Stimulated activated CD8-positive, alpha-beta memory T cell treated with anti-CD3 and anti-CD28 coated beads, Interleukin-7, amount 100 ng/mL, for 1 hour (primary cell): ENCODE measurements around the gene ADK.

Source experiments
- DNase-seq, 2 donors: peaks; one replicate each; pipeline ENCODE4 v3.0.0-alpha.2; 2020; ENCODE audit warnings: low read depth in 2 of 2

The ADK gene

DNA sequence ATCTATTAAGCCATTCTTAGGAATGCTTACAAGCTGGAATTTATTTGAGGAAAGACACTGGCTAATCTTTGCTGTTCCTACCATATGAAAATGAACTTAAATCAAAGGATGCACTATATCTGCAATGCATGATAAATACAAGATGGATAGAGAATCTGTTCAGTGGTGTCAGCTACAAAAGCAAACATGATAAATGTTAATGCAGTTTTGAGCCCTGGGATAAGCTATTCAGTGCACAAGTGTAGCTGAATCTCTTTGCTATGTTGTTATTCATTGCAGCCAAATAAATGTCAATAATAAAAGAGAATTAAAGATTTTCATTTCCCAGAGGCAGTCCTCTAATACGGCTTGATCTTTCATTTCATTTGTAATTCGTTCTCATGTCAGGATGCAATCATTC is 451.6 kb downstream of the ADK start:
- no peak for DNase-seq

DNA sequence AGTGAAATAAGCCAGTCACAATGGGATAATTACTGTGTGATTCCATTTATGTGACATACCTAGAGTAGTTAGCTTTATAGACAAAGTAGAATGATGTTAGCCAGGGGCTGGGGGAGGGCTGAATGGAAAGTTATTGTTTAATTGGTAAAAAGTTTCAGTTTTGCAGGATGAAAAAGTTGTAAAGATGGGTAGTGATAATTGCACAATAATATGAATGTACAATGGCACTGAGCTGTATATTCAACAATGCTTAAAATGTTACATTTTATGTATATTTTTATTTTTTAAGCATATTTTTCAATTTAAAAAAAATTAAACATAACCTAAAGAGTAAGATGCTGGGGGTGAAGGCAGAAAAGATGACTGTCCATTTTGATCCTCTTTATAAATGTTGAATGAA is 459.3 kb downstream of the ADK start:
- DNase-seq = no peak

DNA sequence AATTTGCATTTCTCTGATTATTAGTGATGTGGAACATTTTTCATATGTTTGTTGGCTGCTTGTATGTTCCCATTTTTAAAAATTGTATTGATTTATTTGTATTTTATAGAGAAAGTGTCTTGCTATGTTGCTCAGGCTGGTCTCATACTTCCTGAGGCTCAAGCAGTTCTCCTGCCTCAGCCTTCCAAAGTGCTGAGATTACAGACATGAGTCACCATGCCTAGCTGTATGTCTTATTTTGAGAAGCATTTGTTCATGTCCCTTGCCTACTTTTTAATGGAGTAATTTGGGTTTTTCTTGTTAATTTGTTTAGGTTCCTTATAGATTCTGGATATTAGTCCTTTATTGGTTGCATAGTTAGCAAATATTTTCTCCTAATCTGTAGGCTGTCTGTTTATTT is 461.2 kb downstream of the ADK start:
- no peak for DNase-seq

DNA sequence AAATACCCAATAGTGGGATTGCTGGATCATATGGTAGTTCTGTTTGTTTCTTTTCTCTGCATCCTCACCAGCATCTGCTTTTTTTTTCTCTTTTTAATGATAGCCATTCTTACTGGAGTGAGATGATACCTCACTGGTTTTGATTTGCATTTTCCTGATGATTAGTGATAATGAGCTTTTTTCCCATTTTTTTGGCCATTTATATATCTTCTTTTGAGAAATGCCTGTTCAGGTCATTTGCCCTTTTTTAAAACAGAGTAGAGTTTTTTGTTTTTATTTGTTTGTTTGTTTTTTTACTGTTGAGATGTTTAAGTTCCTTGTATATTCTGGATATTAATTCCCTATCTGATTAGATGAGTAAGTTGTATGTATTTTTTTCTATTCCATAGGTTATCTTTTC is 469.6 kb downstream of the ADK start:
- no peak for DNase-seq

DNA sequence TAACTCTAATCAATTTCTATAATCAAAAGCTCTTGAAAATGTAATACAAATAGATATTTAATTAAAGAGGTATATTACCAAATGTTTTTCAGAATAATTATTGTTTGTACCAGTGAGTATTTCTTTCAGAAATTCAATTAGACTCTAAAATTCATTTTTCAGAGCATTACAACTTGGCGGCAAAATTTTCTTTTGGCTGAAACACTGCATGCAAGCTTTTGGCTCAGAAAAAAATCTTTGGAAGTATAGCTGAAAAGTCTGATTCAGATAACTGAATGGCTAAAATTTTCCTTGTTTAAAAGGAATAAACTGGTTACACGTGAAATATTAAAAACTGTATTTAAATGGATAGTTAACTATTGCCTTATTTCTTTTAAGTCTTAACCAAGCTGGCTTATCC is 472.8 kb downstream of the ADK start:
- no peak for DNase-seq

DNA sequence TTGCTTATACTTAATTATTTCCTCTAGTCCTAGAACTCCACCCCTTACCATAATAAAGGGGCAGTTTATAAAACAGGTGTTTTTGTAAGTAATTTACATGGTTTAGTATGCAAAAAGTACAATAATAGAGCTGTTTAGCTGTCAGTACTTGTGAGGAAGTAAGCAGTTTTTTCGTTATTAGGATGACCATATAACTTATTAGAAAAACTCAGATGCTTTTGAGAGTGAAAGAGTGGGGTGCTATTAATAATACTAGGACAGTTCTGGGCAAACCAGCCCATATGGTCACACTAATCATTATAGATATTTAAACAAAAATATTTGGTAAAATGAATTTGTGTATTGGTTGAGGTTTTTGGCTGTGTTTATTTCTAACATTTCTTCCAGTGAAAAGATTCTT is 473.5 kb downstream of the ADK start:
- no peak for DNase-seq

DNA sequence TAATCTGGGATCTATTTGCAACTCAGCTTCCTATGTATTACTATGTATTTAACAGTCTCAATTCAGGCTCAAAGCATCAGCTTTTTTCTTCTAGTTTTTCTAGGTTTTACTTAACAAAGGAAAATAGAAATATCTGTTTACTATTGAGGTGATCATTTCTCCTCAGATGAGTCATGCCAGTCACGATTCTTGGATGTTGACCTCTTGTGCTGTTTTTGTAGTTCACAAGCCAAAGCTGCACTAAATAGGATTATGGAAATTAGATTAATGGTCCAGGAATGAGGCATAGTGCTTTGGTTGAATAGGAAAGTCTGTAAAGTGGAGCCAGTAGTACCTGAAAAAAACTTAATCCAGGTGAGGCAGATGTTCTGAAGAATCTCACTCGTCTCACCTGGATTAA is 477.1 kb downstream of the ADK start:
- no peak for DNase-seq

DNA sequence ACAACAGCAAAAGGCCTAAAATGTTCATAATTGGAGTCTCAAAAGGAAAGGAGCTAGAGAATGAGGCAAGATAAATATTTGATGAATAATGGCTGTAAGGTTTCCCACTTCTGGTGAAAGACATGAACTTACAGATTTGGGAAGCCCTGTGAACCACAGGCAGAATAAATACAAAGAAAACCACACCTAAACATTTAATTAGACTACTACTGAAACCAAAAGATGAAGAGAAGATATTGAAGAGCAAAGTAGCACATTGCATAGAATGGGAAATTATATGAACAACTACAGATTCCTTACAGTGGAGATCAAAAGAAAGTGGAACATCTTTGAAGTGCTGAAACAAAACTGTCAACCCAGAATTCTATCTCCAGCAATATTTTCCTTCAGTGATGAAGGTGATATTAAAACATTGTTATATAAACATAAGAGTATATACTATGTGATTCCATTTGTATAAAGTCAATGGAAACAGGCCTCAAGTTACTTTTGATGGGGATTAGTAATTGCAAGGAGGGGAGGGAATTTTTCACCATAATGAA is 484.0 kb downstream of the ADK start:
- no peak for DNase-seq

DNA sequence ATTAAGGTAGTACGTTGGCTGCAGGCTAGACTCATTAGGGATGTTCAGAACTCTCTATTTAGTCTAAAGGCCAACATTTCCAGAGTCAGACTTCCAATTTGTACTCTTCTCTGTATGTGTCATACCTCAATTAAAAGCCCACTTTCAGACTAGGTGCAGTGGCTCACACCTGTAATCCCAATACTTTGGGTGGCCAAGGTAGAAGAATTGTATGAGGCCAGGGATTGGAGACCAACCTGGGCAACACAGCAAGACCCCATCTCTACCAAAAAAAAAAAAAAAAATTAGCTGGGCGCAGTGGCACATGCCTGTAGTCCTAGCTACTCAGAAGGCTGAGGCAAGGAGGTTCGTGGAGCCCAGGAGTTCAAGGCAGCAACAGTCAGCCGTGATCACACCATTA is 484.6 kb downstream of the ADK start:
- DNase-seq = no peak

DNA sequence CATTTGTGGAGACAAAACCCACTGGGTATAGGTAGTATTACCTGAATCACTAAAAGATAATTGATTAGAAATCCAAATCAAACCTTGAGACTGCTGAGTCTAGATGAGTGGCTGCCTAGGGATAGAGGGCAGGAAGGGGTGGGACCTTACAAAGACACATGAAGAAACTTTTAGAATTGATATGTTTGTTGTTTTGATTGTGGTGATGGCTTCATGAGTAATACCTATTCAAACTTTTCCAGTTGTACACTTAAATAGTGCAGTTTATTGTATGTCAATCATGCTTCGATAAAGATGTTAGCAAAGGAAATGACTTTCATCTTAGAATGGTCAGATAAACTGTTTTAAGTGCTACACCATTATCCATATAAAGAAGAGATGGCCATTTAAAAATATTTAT is 486.7 kb downstream of the ADK start:
- no peak for DNase-seq

DNA sequence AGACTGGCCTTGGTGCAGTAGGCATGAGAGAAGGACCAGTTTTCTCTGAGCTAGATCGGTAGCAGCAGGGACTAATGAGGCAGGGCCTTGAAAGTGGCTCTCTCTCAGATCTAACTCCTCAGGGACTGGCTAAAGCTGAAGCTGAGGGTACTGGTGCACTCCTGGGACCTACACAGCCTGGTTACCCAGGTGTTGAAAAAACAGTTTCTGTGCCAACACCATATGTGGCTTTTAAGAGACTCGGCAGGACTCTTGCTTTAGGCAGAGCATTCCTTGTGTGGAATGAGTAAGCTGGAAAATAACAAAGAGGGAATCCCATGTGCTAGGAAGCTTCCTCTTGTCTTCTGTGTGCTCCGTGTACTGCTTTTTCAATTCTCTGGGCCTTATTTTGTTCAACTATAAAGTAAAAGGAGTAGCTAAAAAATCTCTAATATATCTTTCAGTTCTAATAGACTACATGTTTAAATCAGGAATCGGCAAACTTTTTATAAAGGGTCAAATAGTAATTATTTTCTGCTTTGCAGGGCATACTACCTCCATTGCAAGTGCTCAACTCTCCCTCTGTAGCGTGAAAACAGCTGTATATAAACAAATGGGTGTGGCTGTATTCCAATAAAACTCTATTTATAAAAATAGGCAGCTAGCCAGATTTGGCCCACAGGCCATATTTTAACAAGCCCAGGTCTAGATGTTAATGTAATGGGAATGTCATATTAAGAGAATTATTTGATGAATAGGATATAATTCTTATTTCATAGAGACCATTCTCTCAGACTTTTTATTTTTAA is 489.3 kb downstream of the ADK start:
- no peak for DNase-seq

DNA sequence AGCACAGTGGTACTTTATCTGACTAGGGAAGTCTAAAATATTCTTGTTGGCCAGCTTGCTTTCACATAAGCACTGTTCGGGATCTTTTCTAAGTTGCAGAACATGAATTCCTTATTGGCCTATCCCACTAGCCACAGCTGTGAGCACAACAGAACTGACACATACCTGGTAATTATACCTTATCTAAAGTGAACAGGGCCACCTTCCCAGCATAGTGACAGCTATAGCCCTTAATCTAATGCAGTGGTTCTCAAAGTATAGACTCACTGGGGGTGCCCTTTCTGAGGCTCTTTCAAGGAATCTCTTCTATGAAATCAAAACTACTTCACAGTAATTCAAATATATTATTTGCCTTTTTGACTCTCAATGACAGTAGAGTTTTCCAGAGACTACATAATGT is 490.6 kb downstream of the ADK start:
- no peak for DNase-seq

DNA sequence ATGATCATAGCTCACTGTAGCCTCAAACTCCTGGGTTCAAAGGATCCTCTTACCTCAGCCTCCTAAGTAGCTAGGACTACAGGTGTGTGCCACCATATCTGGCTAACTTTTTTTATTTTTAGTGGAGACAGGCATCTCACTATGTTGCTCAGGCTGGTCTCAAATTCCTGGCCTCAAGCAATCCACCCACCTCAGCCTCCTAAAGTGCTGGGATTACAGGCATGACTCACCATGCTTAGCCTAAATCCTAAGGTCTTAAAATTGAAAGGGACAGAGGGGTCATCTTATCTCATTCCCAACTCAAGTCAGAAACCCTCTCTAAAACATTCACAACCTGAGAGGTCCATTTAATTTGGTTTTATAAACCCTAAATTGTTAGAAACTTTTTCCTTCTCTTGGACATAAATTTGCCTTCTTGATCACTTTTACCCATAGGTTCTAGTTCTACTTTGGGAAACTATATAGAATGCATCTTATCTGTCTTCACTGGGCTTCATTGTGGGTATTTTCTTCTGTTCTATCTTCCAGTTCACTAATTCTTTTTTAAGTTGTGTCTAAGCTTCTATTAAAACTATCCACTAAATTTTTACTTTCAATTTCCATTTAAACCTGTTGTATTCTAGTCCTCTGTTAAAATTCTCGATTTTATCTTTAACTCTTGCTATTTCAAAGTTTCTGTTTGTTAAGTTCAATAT is 492.0 kb downstream of the ADK start:
- no peak for DNase-seq

DNA sequence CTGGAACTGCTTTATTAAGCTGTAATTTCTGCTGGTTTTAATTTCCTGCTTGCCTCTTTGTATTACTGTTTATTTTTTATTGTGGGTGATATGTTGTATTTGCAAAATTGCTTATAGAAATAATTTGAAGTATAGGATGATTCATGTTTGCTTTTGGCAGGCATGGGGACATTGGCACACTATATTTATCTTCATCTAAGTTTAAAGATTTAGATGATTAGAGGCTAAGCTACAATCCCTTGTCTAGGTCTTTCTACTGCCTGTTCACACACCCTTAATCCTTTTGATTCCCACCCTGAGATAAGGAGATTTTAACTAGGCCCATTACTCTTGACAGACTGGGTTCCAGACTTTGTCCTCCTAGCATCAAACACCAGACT is 492.6 kb downstream of the ADK start:
- DNase-seq = no peak

DNA sequence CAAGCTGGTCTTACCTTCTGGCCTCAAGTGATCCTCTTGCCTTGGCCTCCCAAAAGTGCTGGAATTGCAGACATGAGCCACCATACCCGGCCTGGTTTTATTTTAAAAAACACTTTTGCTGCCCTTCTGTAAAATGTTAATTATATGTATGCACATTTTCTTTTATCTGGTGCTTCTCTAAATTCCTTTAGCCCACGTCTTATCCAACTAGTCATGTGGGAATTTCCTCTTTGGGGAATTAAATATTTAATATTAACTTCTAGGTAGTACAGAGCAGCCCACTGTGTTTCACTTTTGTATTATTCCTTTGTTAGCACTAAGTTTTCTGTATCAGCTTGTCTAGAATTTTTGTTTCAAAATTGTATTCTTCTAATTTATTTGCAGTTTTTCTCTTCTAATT is 493.7 kb downstream of the ADK start:
- no peak for DNase-seq

DNA sequence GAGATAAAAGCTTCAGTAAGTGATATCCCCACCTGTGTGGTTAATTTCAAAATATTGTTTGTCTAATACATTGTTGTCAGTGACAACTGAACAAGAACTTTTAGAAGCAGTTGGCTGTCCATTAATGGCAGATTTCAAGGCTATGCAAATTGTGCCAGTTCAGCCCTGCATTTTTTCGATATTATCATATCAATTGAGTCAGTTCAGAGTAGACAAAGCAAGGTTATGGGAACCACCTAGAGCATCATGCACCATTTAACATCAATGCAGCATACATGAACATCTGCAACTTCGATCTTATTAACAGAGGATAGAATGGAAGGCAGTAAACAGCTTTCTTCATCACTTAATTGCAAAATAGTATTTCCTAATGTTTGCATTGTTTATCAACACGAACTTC is 494.7 kb downstream of the ADK start:
- DNase-seq = no peak

DNA sequence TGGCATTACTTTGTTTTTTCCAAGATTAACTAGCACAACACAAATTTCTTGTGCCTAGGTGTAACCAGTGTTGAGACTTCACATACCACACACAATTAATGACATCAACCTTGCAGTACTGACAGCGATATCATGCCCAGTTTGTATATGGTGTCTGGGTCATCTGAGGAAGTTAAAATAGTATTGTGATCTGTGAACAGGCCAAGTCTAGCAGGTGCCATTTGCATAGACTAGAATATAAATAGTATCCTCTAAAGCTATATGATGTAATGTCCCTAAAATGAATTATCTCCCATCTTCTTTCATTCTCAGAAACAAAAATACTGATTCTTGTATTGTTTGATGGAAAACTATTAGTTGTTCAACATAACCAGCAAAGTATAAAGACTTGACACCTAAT is 499.6 kb downstream of the ADK start:
- no peak for DNase-seq

DNA sequence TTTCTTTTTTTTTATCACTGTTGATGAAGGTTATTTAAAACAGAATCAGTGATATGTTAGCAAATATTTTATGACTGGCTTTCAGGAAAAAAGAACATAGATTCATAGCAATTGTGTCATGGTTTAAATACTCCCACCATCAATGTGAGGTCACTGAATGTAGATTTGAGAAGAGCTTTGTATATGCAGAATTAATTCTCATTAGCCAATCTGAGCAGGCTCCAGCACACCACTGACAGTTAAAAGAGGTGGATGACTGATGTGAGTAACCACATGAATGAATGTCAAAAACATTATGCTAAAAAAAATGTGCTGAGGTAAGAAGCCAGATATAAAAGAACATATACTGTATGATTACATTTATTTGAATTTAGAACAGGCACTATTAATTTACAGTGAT is 500.5 kb downstream of the ADK start:
- no peak for DNase-seq

DNA sequence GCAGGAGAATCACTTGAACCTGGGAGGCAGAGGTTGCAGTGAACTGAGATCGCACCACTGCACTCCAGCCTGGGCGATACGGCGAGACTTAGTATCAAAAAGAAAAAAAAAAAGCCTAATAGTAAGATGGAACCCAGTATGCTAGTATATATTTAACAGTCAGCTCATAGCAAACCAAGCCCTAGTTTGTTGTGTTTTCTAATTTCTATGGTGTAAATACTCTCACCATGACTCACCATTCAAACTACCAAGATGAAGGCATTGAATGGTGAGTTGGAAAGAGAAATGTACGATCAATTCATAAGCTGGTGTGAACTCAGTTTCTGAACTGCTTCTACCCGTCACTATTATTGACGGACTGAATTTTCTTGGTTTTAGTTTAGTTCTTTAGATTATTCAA is 501.6 kb downstream of the ADK start:
- no peak for DNase-seq

DNA sequence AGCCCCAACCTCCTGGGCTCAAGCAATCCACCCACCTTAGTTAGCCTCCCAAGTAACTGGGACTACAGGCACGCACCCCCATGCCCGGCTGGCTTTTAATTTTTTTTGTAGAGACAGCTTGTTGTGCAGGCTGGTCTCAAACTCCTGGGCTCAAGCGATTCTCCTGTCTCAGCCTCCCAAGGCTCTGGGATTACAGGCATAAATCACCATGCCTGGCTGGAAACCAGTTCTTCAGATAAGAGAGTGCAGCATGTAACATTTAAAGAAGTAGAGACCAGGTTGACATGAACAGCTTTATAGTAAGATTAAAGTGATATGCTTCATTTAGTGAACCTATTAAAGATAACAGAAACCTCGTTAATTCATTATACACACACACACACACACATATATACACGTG is 507.5 kb downstream of the ADK start:
- DNase-seq = no peak

DNA sequence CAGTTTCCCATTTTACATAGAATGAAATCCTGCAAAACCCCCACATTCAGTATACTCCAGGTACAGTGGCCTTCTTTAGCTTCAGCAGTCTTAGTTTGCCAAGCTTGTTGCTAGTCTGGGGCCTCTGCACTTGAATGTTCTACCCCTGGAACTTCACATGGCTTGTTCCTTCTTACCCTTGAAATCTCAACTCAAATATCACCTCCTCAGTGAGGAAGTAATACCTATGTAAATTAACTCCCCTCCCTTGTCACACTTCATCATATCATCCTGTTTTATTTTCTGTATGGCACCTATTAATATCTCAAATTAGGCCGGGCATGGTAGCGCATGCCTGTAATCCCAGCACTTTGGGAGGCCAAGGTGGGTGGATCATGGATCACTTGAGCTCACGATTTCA is 511.6 kb downstream of the ADK start:
- DNase-seq = no peak

DNA sequence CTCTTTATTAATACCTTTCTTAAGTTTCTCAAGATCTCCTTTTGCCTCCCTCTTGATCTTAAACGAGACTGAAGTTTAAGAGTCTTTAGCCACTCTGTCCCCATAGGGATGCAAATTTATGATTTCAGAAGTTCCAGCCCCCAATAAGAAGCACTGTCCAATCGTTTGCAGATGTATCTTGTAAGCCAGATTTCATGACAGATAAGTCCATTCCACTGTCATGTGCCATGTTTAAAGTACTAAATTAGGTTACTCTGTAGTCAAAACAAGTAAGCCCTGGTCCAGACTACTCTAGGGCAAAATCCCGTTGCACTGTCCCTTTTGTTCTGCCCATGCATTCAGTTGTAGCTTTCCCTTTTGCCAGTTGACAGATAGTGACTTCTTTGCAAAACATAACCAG is 518.2 kb downstream of the ADK start:
- DNase-seq = no peak

DNA sequence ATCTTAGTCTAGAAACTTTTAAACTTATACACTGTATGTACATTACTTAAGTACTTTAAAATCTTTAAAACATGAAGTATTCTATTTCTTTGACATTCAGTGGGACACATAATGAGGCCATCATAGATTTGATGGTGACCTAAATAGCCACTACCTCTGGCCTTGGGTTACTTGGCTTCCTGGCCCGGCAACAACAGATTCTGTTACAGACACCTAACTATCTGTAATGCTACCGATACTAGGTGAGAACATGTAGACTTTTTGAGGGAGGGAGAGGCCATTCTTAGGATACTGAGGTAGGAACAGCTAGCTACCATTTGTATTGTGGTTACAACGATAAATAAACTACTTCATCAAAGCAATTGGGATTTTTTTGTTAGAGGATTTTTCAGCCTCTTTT is 520.7 kb downstream of the ADK start:
- no peak for DNase-seq
